Fibroblast of peridontal ligament (primary cell): ENCODE results near the gene SPRR2E.
"Not testable (repeated sequence)": the region's sequence is repeated elsewhere in the genome, so short reads cannot be mapped to it uniquely, and the experiment has no call there.

ENCODE experiments used
- DNase-seq: peaks from one replicate; pipeline ENCODE4 v3.0.0-alpha.2; 2010; ENCODE audit errors: extremely low read depth

SPRR2E gene

DNA sequence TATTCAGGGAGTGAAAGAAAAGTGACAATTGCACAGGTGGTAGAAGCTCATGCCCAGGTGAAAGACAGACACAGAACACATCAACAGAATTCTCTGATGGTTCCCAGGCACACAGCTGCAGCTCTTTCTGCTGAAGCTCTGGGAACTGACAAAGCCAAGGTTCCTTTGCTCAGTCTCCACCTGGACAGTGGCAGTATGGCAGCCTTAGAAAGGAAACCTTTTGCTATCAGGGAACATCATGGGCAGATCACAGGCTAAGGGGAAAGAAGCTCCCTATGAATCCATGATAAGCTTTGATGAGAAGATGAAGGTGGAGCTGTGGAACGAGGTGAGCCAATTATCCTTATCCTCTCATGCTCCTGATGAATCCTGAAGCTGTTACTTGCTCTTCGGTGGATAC is 24.1 kb downstream of the SPRR2E start:
- DNase-seq: no peak

DNA sequence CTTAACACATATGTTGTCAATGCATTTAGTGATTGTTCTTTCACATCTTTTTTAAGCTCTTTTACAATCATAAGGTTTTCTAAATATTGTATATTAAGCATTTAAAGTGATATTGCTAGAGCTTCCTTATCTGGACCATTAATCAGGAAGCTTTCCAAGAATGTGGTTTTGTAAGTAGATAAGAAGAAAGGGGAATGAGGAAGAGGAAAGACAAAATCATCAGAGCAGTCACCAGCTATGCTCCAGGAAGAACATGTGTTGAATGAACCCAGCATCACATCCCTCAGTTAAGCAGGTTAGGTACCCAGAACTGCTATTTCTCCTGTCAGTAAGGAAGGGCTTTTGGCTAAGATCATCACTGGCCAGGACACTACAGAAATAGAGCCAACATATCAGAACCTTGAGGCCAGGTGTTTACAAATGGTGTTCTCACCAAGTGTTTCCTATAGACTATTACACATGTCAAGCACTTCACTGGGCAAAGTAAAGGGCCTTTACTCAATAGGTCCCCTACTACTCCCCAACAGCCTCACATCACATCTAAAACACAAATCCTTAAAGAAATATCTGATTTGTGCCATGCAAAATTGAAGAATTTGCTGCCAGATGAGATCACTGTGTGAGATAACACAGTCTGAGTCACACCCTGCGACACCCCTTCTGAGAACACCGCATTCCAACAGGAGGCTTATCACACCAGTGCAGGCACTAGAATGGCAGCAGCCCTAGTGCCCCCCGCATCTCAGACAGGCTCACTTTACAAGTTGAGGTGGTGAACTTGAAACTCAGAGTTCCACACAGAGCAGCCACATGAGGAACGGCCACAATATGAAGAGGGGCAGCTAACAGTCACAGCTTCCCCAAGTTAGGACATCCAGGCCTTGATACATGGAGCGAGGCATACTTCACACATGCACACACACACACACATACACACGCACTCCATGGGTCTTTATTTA is 35.2 kb downstream of the SPRR2E start:
- DNase-seq: no peak

DNA sequence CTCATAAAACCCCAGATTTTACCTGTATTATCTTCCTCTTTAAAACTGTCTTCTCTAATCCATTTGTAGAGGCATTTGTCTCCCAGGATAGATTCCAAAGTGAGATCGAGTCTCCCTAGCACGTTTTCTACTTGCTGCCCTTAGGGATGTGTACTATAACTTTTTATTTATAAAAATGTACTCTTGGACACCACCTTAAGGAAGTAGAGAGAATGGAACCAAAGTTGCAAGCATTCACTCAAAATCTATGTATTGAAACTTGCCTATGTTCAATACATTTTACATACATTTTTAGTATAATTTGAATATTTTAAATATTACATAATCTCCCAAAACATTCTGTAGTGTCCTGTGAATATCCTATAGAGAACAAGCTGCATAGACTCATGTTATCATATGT is 36.2 kb downstream of the SPRR2E start:
- no peak for DNase-seq

DNA sequence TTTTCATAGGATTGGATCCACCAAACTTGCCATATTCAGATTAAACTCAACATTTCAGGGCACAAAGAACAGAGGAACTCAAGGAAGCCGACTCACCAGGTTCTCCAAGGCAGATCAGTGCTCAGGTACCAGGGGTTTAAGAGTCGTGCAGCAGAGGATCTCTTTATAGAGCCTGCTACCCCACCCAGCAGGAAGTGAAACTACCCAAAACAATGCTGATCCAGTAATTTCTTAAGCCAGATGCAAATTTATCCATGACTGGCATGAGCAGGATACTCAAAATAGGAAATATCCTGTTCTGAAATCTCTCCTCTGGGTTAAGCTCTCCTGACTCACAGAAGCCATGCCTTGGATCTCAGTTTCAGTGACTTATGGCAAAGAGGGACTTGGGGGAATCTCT is 37.0 kb downstream of the SPRR2E start, which contains the start of gene SPRR2A:
Gene SPRR2A (minus strand): TSS at position 138 of the 400 bp plus-strand sequence. CDS start 777 bp downstream, outside the sequence.
- no peak for DNase-seq

DNA sequence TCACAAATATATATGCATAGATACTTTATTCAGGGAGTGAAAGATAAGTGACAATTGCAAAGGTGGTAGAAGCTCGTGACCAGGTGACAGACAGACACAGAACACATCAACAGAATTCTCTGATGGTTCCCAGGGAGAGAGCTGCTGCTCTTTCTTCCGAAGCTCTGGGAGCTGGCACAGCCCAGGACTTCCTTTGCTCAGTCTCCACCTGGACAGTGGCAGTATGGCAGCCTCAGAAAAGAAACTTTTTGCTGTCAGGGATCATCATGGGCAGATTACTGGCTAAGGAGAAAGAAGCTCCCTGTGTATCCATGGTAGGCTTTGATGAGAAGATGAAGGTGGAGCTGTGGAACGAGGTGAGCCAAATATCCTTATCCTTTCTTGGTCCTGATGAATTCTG is 38.2 kb downstream of the SPRR2E start:
- DNase-seq: not testable (repeated sequence)

DNA sequence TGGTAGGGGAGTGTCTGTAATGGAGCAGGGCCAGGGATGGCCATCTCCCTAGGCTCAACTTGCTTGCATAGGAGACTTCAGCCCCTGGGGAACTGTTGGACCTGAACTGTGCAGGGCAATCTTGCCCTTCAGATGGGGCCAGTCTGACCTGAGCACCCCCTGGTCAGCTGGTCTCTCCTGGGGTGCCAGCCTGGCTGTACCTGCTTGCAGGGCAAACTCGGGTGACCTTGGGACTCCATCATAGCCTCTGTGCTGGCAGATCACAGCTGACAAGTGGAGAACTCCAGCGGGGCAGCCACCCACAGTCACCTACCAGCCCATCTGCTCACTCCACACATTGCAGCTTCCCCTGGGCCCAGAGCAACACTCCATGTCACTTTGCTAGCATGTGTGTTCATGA is 45.1 kb downstream of the SPRR2E start:
- no peak for DNase-seq
